ENCODE results near the gene HUWE1. TPM values are rescaled to one million over a fixed set of nuclear protein-coding genes. Genes with fewer than 3 reads are reported as not detected.
A peak's percentile ranks its signal among the peaks of the same experiment; 100 is the strongest.

The HUWE1 gene
- total RNA-seq (100 to 1,000 TPM; 132 to 253 (median 209) TPM), polyA plus RNA-seq (10 to 100 TPM; 34.4 to 81.5 (median 55.9) TPM)
- long read RNA-seq, donor 1, partial matches to known transcripts, result 31 of 34 reads
- long read RNA-seq, donor 1, other reads (novel, unspliced or antisense), result 3 of 34 reads
- long read RNA-seq, donor 2, partial matches to known transcripts, result 44 of 59 reads
- long read RNA-seq, donor 2, other reads (novel, unspliced or antisense), result 15 of 59 reads

DNA sequence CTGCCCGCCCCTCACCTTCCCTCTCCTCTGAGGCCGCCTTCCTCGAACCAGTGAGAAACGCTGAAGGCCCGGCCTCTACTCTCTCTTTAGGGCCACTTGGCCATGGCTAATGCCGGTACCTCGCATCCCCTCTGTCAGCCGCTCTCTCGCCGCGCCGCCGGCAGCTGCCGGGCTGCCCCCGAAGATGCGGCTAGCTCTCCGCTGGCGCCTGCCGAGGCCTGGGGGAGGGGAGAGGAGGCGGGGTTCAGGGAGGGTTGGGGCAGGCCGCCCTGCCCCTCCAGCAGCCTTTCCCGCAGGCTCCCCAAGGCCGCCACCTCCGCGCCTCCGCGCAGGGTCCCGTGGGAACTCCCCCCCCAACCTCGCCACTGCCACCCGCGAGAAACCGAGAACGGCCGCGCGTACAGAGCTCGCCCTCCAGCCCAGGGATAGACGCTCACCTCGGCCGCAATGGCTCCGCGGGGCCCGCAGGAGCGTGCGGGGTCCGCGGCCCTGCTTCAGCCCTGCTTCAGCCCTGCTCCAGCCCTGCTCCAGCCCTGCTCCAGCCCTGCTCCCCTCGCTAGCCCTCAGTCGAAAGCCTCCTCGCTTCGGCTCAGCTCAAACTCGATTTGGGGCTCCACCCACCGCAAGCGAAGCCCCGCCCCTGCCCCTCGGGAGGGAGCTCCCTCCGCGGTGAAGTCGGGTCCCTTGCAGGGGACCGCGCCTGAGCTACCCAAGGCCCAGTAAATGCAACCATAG lies at the start of gene HUWE1:
TSS of gene HUWE1 (minus strand) at position 569 of the 735 bp plus-strand sequence. CDS start 32,612 bp downstream, outside the sequence.
- peak within 1 kb of the TSS; percentile 92 for H3K27ac ChIP-seq
- peaks cover 6% of the 10 kb centered on the region for H3K4me1 ChIP-seq
- H3K36me3 ChIP-seq (ENCODE audit: insufficient read depth in 1 of 2, low read depth in 1 of 2), result peaks cover 0 to 3% of the 10 kb centered on the region in 2 donors
- H3K27me3 ChIP-seq (ENCODE audit: insufficient read depth in 3 of 3, low read length in 2 of 3), result no peaks in the 10 kb centered on the region
- H3K9me3 ChIP-seq, result no peaks in the 10 kb centered on the region
- intact Hi-C loops (cut with DNase I), result loop anchor here (10.0 kb wide), 2 partner anchors 358 to 1308 kb away; partner anchors contain the start of genes PFKFB1 (in 1 of the 2) and PHF8 (in 1 of the 2)
- H3K4me3 ChIP-seq, result peak within 1 kb of the TSS; percentile 78
- DNase-seq (peak; percentile 78 to 87), ATAC-seq (peak; percentile 46 to 66 (median 53))
- 0 to 18% (median 1%) methylated on average over 19 to 59 of the region's 61 CpGs for WGBS, 3 donors
- TF ChIP-seq CTCF (IDR thresholded peaks at IDR 0.05), result no peak

GRCh38 chrX:53732797-53733196 lies 46.3 kb upstream of the HUWE1 start:
- no peak overlapping the region for H3K27ac ChIP-seq
- no peaks in the 10 kb centered on the region for H3K36me3 ChIP-seq (ENCODE audit: insufficient read depth in 1 of 2, low read depth in 1 of 2)
- intact Hi-C loops (cut with DNase I), result no loop called here
- 67 to 71% (median 67%) methylated on average over 2 of the region's 2 CpGs for WGBS, 3 donors
- H3K9me3 ChIP-seq, result no peaks in the 10 kb centered on the region
- no peaks in the 10 kb centered on the region for H3K4me1 ChIP-seq
- no peak for TF ChIP-seq CTCF (IDR thresholded peaks at IDR 0.05)
- H3K4me3 ChIP-seq, result no peak overlapping the region
- peaks cover 0 to 16% (median 0%) of the 10 kb centered on the region in 3 donors for H3K27me3 ChIP-seq (ENCODE audit: insufficient read depth in 3 of 3, low read length in 2 of 3)
- no peak for ATAC-seq
- DNase-seq, result no peak

GRCh38 chrX:53729751-53730150 lies 43.2 kb upstream of the HUWE1 start:
- Histone ChIP-seq H3K4me3 (no peak overlapping the region), H3K36me3 (ENCODE audit: insufficient read depth in 1 of 2, low read depth in 1 of 2) (no peaks in the 10 kb centered on the region), H3K4me1 (no peaks in the 10 kb centered on the region), H3K27me3 (ENCODE audit: insufficient read depth in 3 of 3, low read length in 2 of 3) (peaks cover 0 to 12% (median 0%) of the 10 kb centered on the region in 3 donors), H3K9me3 (no peaks in the 10 kb centered on the region), H3K27ac (no peak overlapping the region)
- DNase-seq (no peak), ATAC-seq (no peak)
- no peak for TF ChIP-seq CTCF (IDR thresholded peaks at IDR 0.05)
- 0% methylated on average over 1 of the region's 1 CpG for WGBS, 3 donors
- intact Hi-C loops (cut with DNase I), result no loop called here

DNA sequence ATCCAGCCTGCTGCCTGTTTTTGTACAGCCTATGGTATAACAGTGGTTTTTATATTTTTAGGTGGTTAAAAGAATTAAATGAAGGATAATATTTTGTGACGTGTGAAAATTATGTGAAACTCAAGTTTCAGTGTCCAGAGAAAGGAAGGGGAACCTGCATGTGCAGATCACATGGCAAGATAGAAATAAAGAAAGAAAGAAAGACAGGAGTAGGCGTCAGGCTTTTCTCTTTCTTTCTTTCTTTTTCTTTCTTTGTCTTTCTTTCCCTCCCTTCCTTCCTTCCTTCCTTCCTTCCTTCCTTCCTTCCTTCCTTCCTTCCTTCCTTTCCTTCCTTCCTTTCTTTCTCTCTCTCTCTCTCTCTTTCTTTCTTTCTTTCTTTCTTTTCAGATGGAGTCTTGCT lies 42.0 kb upstream of the HUWE1 start:
- no peak for ATAC-seq
- no peak for TF ChIP-seq CTCF (IDR thresholded peaks at IDR 0.05)

More for the DNA sequence above, 42.0 kb upstream of the HUWE1 start:
- intact Hi-C loops (cut with DNase I), result no loop called here
- Histone ChIP-seq H3K4me1 (no peaks in the 10 kb centered on the region), H3K9me3 (no peaks in the 10 kb centered on the region), H3K36me3 (ENCODE audit: insufficient read depth in 1 of 2, low read depth in 1 of 2) (no peaks in the 10 kb centered on the region), H3K4me3 (no peak overlapping the region), H3K27me3 (ENCODE audit: insufficient read depth in 3 of 3, low read length in 2 of 3) (no peaks in the 10 kb centered on the region), H3K27ac (no peak overlapping the region)
- DNase-seq, result no peak
- 56 to 87% (median 76%) methylated on average over 2 of the region's 2 CpGs for WGBS, 3 donors

Data from psoas muscle (tissue), 8 donors.